Tibial artery (tissue), 4 donors: ENCODE results near the gene STAM2.
"Not testable (repeated sequence)": the region's sequence is repeated elsewhere in the genome, so short reads cannot be mapped to it uniquely, and the experiment has no call there.

Experiments used
- DNase-seq, 2 donors: peaks; one replicate each; pipeline ENCODE4 v3.0.0-alpha.2; 2019
- H3K27ac ChIP-seq, 2 donors: fragments of 200-600 bp; sonication (generic) in 1 of 2; 1 replicate in 1 of 2; 2 replicates in 1 of 2; pipeline ENCODE4 v1.5.1; 2018 to 2019; ENCODE audit warnings: mild to moderate bottlenecking in 1 of 2
- H3K27me3 ChIP-seq, 2 donors: fragments of 200-600 bp; sonication (generic) in 1 of 2; one replicate each; pipeline versions ENCODE4 v1.5.1 to v1.6.0; 2016 to 2019
- H3K36me3 ChIP-seq, 3 donors: fragments of 200-600 bp; sonication (generic) in 2 of 3; one replicate each; pipeline ENCODE4 v1.5.1; 2016 to 2019; ENCODE audit warnings: mild to moderate bottlenecking in 2 of 3
- H3K4me1 ChIP-seq, 4 donors: fragments of 200-600 bp; sonication (generic) in 2 of 4; 1 replicate in 3 of 4; 2 replicates in 1 of 4; pipeline ENCODE4 v1.5.1; 2016 to 2019
- H3K4me3 ChIP-seq, 2 donors: fragments of 200-600 bp; sonication (generic) in 1 of 2; 1 replicate in 1 of 2; 2 replicates in 1 of 2; pipeline ENCODE4 v1.5.1; 2018 to 2019; ENCODE audit warnings: mild to moderate bottlenecking in 2 of 2
- H3K9me3 ChIP-seq, 3 donors: fragments of 200-600 bp; sonication (generic) in 1 of 3; one replicate each; pipeline ENCODE4 v1.5.1; 2016 to 2019
- CTCF ChIP-seq, 2 experiments: fragments of 200-600 bp in 1 of 2; fragments of 450-650 bp in 1 of 2; IDR thresholded peaks; one replicate each; pipeline ENCODE4 v1.5.1; 2017 to 2019; ENCODE audit warnings: antibody characterized with exemption in 2 of 2, mild to moderate bottlenecking in 1 of 2, moderate library complexity in 1 of 2
- intact Hi-C: fragments of 100-400 bp; cut with DNase I; formaldehyde crosslinking; loops from one replicate; pipeline ENCODE4 v1.15.0; 2023; ENCODE audit warnings: low total_unique reads

Gene STAM2

DNA sequence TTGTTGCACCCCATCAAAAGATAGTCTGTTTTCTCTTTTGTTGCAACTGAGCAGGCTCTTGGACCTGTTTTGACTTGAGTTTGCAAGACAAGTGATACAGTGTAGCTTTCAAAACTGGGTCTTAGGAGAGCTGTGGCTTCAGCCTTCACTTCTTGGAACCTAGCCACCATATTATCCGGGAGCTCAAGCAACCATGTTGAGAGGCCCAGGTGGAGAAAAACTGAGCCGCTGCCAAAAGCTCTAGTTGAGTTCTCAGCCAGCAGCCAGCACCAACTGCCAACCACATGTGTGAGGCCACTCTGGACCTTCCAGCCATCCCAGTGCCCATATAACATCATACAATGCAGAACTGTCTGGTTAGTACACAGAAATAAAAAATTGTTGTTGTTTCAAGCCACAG, 82.1 kb downstream of the STAM2 start:
- no peak for DNase-seq
- Histone ChIP-seq H3K27ac (no peak overlapping the region), H3K36me3 (no peaks in the 10 kb centered on the region), H3K4me3 (no peak overlapping the region), H3K9me3 (no peaks in the 10 kb centered on the region), H3K27me3 (no peaks in the 10 kb centered on the region), H3K4me1 (peaks cover 0 to 13% (median 6%) of the 10 kb centered on the region in 4 donors)
- intact Hi-C loops: no loop called here
- no peak for TF ChIP-seq CTCF (IDR thresholded peaks at IDR 0.05)

- no peak for TF ChIP-seq CTCF (IDR thresholded peaks at IDR 0.05)
- Histone ChIP-seq H3K36me3 (no peaks in the 10 kb centered on the region), H3K27ac (no peak overlapping the region), H3K4me1 (peaks cover 0 to 4% (median 0%) of the 10 kb centered on the region in 4 donors), H3K9me3 (no peaks in the 10 kb centered on the region), H3K4me3 (no peak overlapping the region), H3K27me3 (no peaks in the 10 kb centered on the region)
- DNase-seq: no peak
- intact Hi-C loops: no loop called here
Measured at GRCh38 chr2:152092095-152092494, 83.5 kb downstream of the STAM2 start.

GRCh38 chr2:152090726-152091125, 84.8 kb downstream of the STAM2 start:
- H3K9me3 ChIP-seq, H3K4me1 ChIP-seq, DNase-seq, H3K27ac ChIP-seq, H3K4me3 ChIP-seq, intact Hi-C loops, H3K27me3 ChIP-seq, H3K36me3 ChIP-seq: not testable (repeated sequence)

DNA sequence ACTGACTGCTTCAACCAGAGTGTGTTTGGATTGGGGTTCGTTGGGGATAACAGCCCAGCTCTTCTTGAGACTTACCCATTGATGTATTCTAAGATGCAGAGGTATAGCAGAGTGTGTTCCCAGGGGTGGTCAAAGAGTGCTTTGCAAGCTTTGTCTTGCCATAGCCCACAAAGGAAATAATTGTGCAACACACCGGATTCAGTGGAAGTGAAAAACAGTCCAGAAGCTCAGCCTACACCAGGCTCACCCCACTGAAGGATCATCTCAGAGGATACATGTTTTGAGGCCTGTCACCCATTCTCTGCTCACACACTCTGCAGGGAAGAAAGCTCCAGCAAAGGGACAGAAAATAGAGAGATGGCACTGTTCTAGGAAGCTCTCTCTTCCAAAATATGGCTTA, 86.3 kb downstream of the STAM2 start:
- Histone ChIP-seq H3K36me3 (no peaks in the 10 kb centered on the region), H3K9me3 (no peaks in the 10 kb centered on the region), H3K4me3 (no peak overlapping the region), H3K27ac (no peak overlapping the region), H3K27me3 (no peaks in the 10 kb centered on the region), H3K4me1 (no peaks in the 10 kb centered on the region)
- no peak for TF ChIP-seq CTCF (IDR thresholded peaks at IDR 0.05)
- DNase-seq: no peak
- intact Hi-C loops: no loop called here

- no peak for TF ChIP-seq CTCF (IDR thresholded peaks at IDR 0.05)
- no peaks in the 10 kb centered on the region for H3K9me3 ChIP-seq
- no peaks in the 10 kb centered on the region for H3K36me3 ChIP-seq
- H3K4me1 ChIP-seq: no peaks in the 10 kb centered on the region
- no peak overlapping the region for H3K4me3 ChIP-seq
- intact Hi-C loops: no loop called here
- no peak overlapping the region for H3K27ac ChIP-seq
- no peaks in the 10 kb centered on the region for H3K27me3 ChIP-seq
- no peak for DNase-seq
Measured at GRCh38 chr2:152088006-152088405, 87.6 kb downstream of the STAM2 start.

GRCh38 chr2:152086231-152086630, 89.3 kb downstream of the STAM2 start:
- Histone ChIP-seq H3K27ac (no peak overlapping the region), H3K27me3 (no peaks in the 10 kb centered on the region), H3K9me3 (no peaks in the 10 kb centered on the region), H3K4me1 (no peaks in the 10 kb centered on the region), H3K4me3 (no peak overlapping the region), H3K36me3 (no peaks in the 10 kb centered on the region)
- intact Hi-C loops: no loop called here
- no peak for TF ChIP-seq CTCF (IDR thresholded peaks at IDR 0.05)
- no peak for DNase-seq
